H9 (cell line): ENCODE measurements around the gene CCDC38. TPM values are rescaled to one million over a fixed set of nuclear protein-coding genes. Genes with fewer than 3 reads are reported as not detected.

Source experiments
- DNase-seq: peaks from one replicate; pipeline ENCODE4 v3.0.0-alpha.2; 2017
- H2AFZ ChIP-seq: one replicate; pipeline ENCODE4 v1.6.1; 2013; ENCODE audit warnings: mild to moderate bottlenecking, low read length, control low read depth, moderate library complexity
- H2AK5ac ChIP-seq: 2 replicates; pipeline ENCODE4 v1.6.1; 2013; ENCODE audit warnings: low read length, control low read depth, mixed read lengths; ENCODE audit not compliant: insufficient read length
- H2BK120ac ChIP-seq: one replicate; pipeline ENCODE4 v1.6.1; 2013; ENCODE audit warnings: low read depth, mild to moderate bottlenecking, low read length, control low read depth, inconsistent platforms; ENCODE audit not compliant: poor library complexity, severe bottlenecking
- H2BK12ac ChIP-seq: 2 replicates; pipeline ENCODE4 v1.6.1; 2013; ENCODE audit warnings: low read length, control low read depth, mixed read lengths, low read depth; ENCODE audit not compliant: insufficient read length
- H2BK15ac ChIP-seq: 2 replicates; pipeline ENCODE4 v1.6.1; 2013; ENCODE audit warnings: low read depth, low read length, control low read depth
- H2BK20ac ChIP-seq: one replicate; pipeline ENCODE4 v1.6.1; 2013; ENCODE audit warnings: low read depth, mild to moderate bottlenecking, low read length, control low read depth, inconsistent platforms; ENCODE audit not compliant: poor library complexity, severe bottlenecking
- H2BK5ac ChIP-seq: 2 replicates; pipeline ENCODE4 v1.6.1; 2013; ENCODE audit warnings: low read length, control low read depth, mixed read lengths; ENCODE audit not compliant: insufficient read length
- H3K14ac ChIP-seq: 2 replicates; pipeline ENCODE4 v1.6.1; 2013; ENCODE audit warnings: low read length, control low read depth; ENCODE audit not compliant: insufficient read depth
- H3K18ac ChIP-seq: 2 replicates; pipeline ENCODE4 v1.6.1; 2013; ENCODE audit warnings: low read depth, mild to moderate bottlenecking, mixed read lengths, low read length, control low read depth; ENCODE audit not compliant: insufficient read length
- H3K23ac ChIP-seq: 2 replicates; pipeline ENCODE4 v1.6.1; 2013; ENCODE audit warnings: low read length, control low read depth, mixed read lengths, low read depth; ENCODE audit not compliant: insufficient read length
- H3K23me2 ChIP-seq: 2 replicates; pipeline ENCODE4 v1.6.1; 2013; ENCODE audit warnings: low read depth, mild to moderate bottlenecking, mixed read lengths, low read length, control low read depth; ENCODE audit not compliant: insufficient read length, poor library complexity, severe bottlenecking
- H3K27ac ChIP-seq: 2 replicates; pipeline ENCODE4 v1.5.1; 2013; ENCODE audit warnings: low read length, control low read depth, mixed read lengths, low read depth; ENCODE audit not compliant: insufficient read length
- H3K27me3 ChIP-seq: 2 replicates; pipeline ENCODE4 v1.6.1; 2013; ENCODE audit warnings: low read length, control low read depth, inconsistent platforms; ENCODE audit not compliant: insufficient read depth
- H3K4ac ChIP-seq: 2 replicates; pipeline ENCODE4 v1.6.1; 2013; ENCODE audit warnings: low read depth, mild to moderate bottlenecking, control low read depth, inconsistent platforms, low read length, moderate library complexity
- H3K4me1 ChIP-seq: 2 replicates; pipeline ENCODE4 v1.6.1; 2013; ENCODE audit warnings: low read length, control low read depth, inconsistent platforms; ENCODE audit not compliant: insufficient read depth
- H3K4me2 ChIP-seq: 2 replicates; pipeline ENCODE4 v1.6.1; 2013; ENCODE audit warnings: low read length, control low read depth, mixed read lengths; ENCODE audit not compliant: insufficient read length, insufficient read depth
- H3K56ac ChIP-seq: 2 replicates; pipeline ENCODE4 v1.6.1; 2013; ENCODE audit warnings: low read depth, mild to moderate bottlenecking, mixed read lengths, low read length, control low read depth; ENCODE audit not compliant: insufficient read length
- H3K79me1 ChIP-seq: 2 replicates; pipeline ENCODE4 v1.6.1; 2013; ENCODE audit warnings: low read depth, mild to moderate bottlenecking, moderate library complexity, low read length, control low read depth, inconsistent platforms; ENCODE audit not compliant: insufficient read depth, poor library complexity, severe bottlenecking
- H3K79me2 ChIP-seq: 2 replicates; pipeline ENCODE4 v1.6.1; 2013; ENCODE audit warnings: low read length, control low read depth, inconsistent platforms; ENCODE audit not compliant: insufficient read depth
- H3K9ac ChIP-seq: 2 replicates; pipeline ENCODE4 v1.6.1; 2013; ENCODE audit warnings: low read length, control low read depth, mixed read lengths; ENCODE audit not compliant: insufficient read length; ENCODE audit errors: extremely low read depth
- H3K9me3 ChIP-seq: one replicate; pipeline ENCODE4 v1.6.1; 2013; ENCODE audit warnings: low read depth, low read length, inconsistent platforms; ENCODE audit not compliant: control insufficient read depth
- H3T11ph ChIP-seq: one replicate; pipeline ENCODE4 v1.6.1; 2013; ENCODE audit warnings: mild to moderate bottlenecking, low read length, control low read depth, inconsistent platforms
- H4K20me1 ChIP-seq: one replicate; pipeline ENCODE4 v1.6.1; 2013; ENCODE audit not compliant: control insufficient read depth, insufficient read length, insufficient read depth
- H4K5ac ChIP-seq: 2 replicates; pipeline ENCODE4 v1.6.1; 2013; ENCODE audit warnings: low read depth, mild to moderate bottlenecking, mixed read lengths, low read length, control low read depth; ENCODE audit not compliant: insufficient read length
- H4K8ac ChIP-seq: replicated peaks from 2 replicates; pipeline ENCODE4 v1.6.1; 2013; ENCODE audit warnings: low read length, control low read depth, mixed read lengths, low read depth; ENCODE audit not compliant: insufficient read length
- H4K91ac ChIP-seq: 2 replicates; pipeline ENCODE4 v1.6.1; 2013; ENCODE audit warnings: low read depth, mild to moderate bottlenecking, moderate library complexity, mixed read lengths, low read length, control low read depth; ENCODE audit not compliant: insufficient read length
- H3K27ac Mint-ChIP-seq, 3 experiments: 2 replicates in 2 of 3; 3 replicates in 1 of 3; pipeline ENCODE4 v1.8.0; 2020 to 2021; ENCODE audit warnings: mixed read lengths in 3 of 3, mild to moderate bottlenecking in 1 of 3, moderate library complexity in 1 of 3
- H3K27me3 Mint-ChIP-seq: 2 replicates; pipeline ENCODE4 v1.8.0; 2021; ENCODE audit warnings: low read depth, mild to moderate bottlenecking, moderate library complexity, mixed read lengths
- H3K36me3 Mint-ChIP-seq, 3 experiments: 2 replicates in 2 of 3; 3 replicates in 1 of 3; pipeline ENCODE4 v1.8.0; 2020 to 2021; ENCODE audit warnings: low read depth in 3 of 3, mixed read lengths in 3 of 3; ENCODE audit not compliant: insufficient read depth in 1 of 3
- H3K4me1 Mint-ChIP-seq, 2 experiments: 2 replicates each; pipeline ENCODE4 v1.8.0; 2020; ENCODE audit warnings: mixed read lengths in 2 of 2
- H3K4me3 Mint-ChIP-seq, 2 experiments: 2 replicates in 1 of 2; 3 replicates in 1 of 2; pipeline ENCODE4 v1.8.0; 2020 to 2021; ENCODE audit warnings: mild to moderate bottlenecking in 2 of 2, mixed read lengths in 2 of 2, moderate library complexity in 1 of 2
- H3K9me3 Mint-ChIP-seq, 2 experiments: 2 replicates in 1 of 2; 3 replicates in 1 of 2; pipeline ENCODE4 v1.8.0; 2020; ENCODE audit warnings: mild to moderate bottlenecking in 2 of 2, mixed read lengths in 2 of 2, moderate library complexity in 1 of 2
- CTCF ChIP-seq: fragments of 200-600 bp; sonication (generic); conservative IDR thresholded peaks from 3 replicates; pipeline ENCODE4 v1.8.0; 2021; ENCODE audit warnings: antibody characterized with exemption, mild to moderate bottlenecking
- total RNA-seq: library from RNA; stranded (reverse); gene quantifications from 2 replicates; pipeline ENCODE4 v1.2.1, GENCODE V29; 2021

CCDC38 gene
- total RNA-seq, 1 experiment from 2014 or later, result not detected

- TF ChIP-seq CTCF, result no peak
- no peak overlapping the region for H3K27ac Mint-ChIP-seq
Measured at GRCh38 chr12:95951515-95951914, 9.1 kb upstream of the CCDC38 start.

More at GRCh38 chr12:95951515-95951914, 9.1 kb upstream of the CCDC38 start:
- no peaks in the 10 kb centered on the region for H3K79me1 ChIP-seq
- Mint-ChIP-seq H3K27me3 (no peaks in the 10 kb centered on the region; the same call in 1 of the 2 replicates), H3K4me1 (peaks cover 25 to 35% of the 10 kb centered on the region in 2 experiments), H3K36me3 (peaks cover 0 to 8% (median 0%) of the 10 kb centered on the region in 3 experiments; a peak in 1 of 7 replicates), H3K9me3 (peaks cover 0 to 4% of the 10 kb centered on the region in 2 experiments; a peak in 2 of 5 replicates), H3K4me3 (no peak overlapping the region)
- no peak overlapping the region for H3K14ac ChIP-seq
- H3K9ac ChIP-seq, result no peak overlapping the region
- H4K5ac ChIP-seq, result no peak overlapping the region
- no peak overlapping the region for H4K8ac ChIP-seq
- no peak overlapping the region for H2BK20ac ChIP-seq
- H3K27ac ChIP-seq, result no peak overlapping the region
- H3K56ac ChIP-seq, result no peak overlapping the region
- H2AFZ ChIP-seq, result no peak overlapping the region
- H2BK15ac ChIP-seq, result no peak overlapping the region
- no peak for DNase-seq
- no peak overlapping the region for H2AK5ac ChIP-seq
- H3K23ac ChIP-seq, result no peak overlapping the region
- H2BK120ac ChIP-seq, result no peak overlapping the region
- no peaks in the 10 kb centered on the region for H4K20me1 ChIP-seq
- H2BK5ac ChIP-seq, result no peak overlapping the region
- H4K91ac ChIP-seq, result no peak overlapping the region
- no peak overlapping the region for H2BK12ac ChIP-seq
- H3K18ac ChIP-seq, result no peak overlapping the region
- no peaks in the 10 kb centered on the region; the same call in 1 of the 2 replicates for H3K4me1 ChIP-seq
- H3K79me2 ChIP-seq, result no peaks in the 10 kb centered on the region
- no peak overlapping the region for H3T11ph ChIP-seq
- no peak overlapping the region for H3K4me2 ChIP-seq
- H3K9me3 ChIP-seq, result no peaks in the 10 kb centered on the region
- no peak overlapping the region for H3K4ac ChIP-seq
- H3K27me3 ChIP-seq, result no peaks in the 10 kb centered on the region
- H3K23me2 ChIP-seq, result no peaks in the 10 kb centered on the region
